ENCODE results near the gene SLC6A19. TPM values are rescaled to one million over a fixed set of nuclear protein-coding genes. Genes with fewer than 3 reads are reported as not detected.

The SLC6A19 gene
- total RNA-seq, 2 experiments from 2014 or later, result not detected

DNA sequence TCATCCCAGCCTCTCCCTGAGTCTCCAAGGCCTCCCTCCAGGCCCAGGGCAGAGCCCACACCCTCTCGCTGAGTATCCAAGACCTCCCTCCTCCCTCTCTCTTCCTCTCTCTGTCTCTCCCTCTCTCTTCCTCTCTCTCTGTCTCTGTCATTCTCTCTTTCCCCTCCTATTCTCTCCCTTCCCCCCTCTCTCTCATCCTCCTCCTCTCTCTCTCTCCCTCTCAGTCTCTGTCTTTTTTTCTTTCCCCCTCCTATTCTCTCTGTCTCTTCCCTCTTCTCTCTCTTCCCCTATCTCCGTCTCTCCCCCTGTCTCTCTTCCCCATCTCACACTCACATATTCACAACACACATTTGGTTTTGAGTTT lies 8.1 kb downstream of the SLC6A19 start:
- ATAC-seq, result no peak
- Mint-ChIP-seq H3K4me1 (no peaks in the 10 kb centered on the region), H3K27ac (no peak overlapping the region), H3K4me3 (no peak overlapping the region), H3K36me3 (ENCODE audit: low read depth) (no peaks in the 10 kb centered on the region), H3K27me3 (no peaks in the 10 kb centered on the region), H3K9me3 (ENCODE audit: low read depth) (no peaks in the 10 kb centered on the region)
- intact Hi-C loops (cut with DNase I, micrococcal nuclease), result no loop called here
- DNase-seq, result no peak
- CTCF ChIA-PET, result no interaction called here
- POLR2A ChIA-PET, result no interaction called here

DNA sequence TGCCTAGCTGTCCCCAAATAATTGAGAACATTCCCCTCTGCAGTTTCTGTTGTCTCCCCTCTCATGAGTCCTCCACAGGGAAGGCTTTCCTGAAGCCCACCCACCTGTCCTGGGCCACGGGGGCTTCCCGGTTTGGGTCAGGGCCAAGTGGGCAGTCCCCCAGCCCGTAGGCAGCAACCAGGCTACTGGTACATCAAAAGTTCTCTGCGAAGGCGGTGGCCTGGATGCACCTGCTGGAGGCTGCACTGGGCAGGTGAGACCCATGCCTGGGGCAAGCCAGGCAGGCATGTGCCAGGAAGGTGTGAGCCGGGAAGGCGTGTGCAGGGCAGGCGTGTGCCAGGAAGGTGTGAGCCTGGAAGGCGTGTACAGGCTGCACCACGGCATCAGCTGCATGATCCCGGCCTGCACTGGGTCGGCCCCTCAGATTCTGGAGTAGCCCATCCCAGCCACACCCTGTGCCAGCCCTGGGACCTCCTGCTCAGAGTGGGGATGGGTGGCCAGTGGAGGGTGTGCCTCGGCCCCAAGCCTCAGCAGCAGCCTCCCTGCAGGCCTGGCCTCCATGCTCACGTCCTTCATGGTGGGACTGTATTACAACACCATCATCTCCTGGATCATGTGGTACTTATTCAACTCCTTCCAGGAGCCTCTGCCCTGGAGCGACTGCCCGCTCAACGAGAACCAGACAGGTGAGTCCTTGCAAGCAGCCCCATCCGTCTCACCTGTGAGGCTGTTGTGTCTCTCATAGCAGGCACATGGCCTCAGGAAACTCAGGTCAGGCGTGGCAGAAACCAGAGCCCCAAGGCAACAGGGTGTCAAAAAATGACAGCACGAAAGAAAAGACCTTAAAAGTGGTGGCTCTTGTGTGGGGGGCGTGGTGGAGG lies 8.7 kb downstream of the SLC6A19 start:
- DNase-seq (no peak), ATAC-seq (no peak)
- H3K36me3 Mint-ChIP-seq (ENCODE audit: low read depth), result no peaks in the 10 kb centered on the region
- no peaks in the 10 kb centered on the region for H3K9me3 Mint-ChIP-seq (ENCODE audit: low read depth)
- no peak overlapping the region for H3K4me3 Mint-ChIP-seq
- no peaks in the 10 kb centered on the region for H3K4me1 Mint-ChIP-seq
- H3K27me3 Mint-ChIP-seq, result no peaks in the 10 kb centered on the region
- CTCF ChIA-PET, result no interaction called here
- intact Hi-C loops (cut with DNase I, micrococcal nuclease), result no loop called here
- H3K27ac Mint-ChIP-seq, result no peak overlapping the region
- POLR2A ChIA-PET, result no interaction called here

GRCh38 chr5:1210832-1211251 lies 9.4 kb downstream of the SLC6A19 start:
- intact Hi-C loops (cut with DNase I, micrococcal nuclease), result no loop called here

GRCh38 chr5:1211701-1212100 lies 10.3 kb downstream of the SLC6A19 start:
- intact Hi-C loops (cut with DNase I, micrococcal nuclease), result no loop called here
- ChIA-PET CTCF (no interaction called here), POLR2A (no interaction called here)
- Mint-ChIP-seq H3K4me3 (no peak overlapping the region), H3K4me1 (no peaks in the 10 kb centered on the region), H3K36me3 (ENCODE audit: low read depth) (no peaks in the 10 kb centered on the region), H3K9me3 (ENCODE audit: low read depth) (no peaks in the 10 kb centered on the region), H3K27ac (no peak overlapping the region), H3K27me3 (no peaks in the 10 kb centered on the region)
- ATAC-seq, result no peak
- no peak for DNase-seq

More at GRCh38 chr5:1210832-1211251, 9.4 kb downstream of the SLC6A19 start:
- no peak for ATAC-seq
- Mint-ChIP-seq H3K27me3 (no peaks in the 10 kb centered on the region), H3K36me3 (ENCODE audit: low read depth) (no peaks in the 10 kb centered on the region), H3K9me3 (ENCODE audit: low read depth) (no peaks in the 10 kb centered on the region), H3K4me1 (no peaks in the 10 kb centered on the region), H3K4me3 (no peak overlapping the region), H3K27ac (no peak overlapping the region)
- ChIA-PET POLR2A (no interaction called here), CTCF (no interaction called here)
- DNase-seq, result no peak

DNA sequence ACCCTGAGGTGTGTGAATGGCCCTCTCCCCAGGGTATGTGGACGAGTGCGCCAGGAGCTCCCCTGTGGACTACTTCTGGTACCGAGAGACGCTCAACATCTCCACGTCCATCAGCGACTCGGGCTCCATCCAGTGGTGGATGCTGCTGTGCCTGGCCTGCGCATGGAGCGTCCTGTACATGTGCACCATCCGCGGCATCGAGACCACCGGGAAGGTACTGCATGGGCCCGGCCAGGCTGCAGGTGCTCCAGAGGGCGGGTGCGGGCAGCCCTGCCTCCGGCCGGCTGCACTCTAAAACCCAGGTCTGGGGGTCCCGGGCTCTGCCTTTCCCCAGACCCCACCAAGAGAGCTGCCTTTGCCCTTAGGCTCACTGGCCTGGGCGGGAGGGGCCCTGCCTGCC lies 10.9 kb downstream of the SLC6A19 start:
- ATAC-seq (no peak), DNase-seq (no peak)
- Mint-ChIP-seq H3K4me3 (no peak overlapping the region), H3K36me3 (ENCODE audit: low read depth) (no peaks in the 10 kb centered on the region), H3K9me3 (ENCODE audit: low read depth) (no peaks in the 10 kb centered on the region), H3K27ac (no peak overlapping the region), H3K4me1 (no peaks in the 10 kb centered on the region), H3K27me3 (no peaks in the 10 kb centered on the region)
- CTCF ChIA-PET, result no interaction called here
- intact Hi-C loops (cut with DNase I, micrococcal nuclease), result no loop called here
- POLR2A ChIA-PET, result no interaction called here

GRCh38 chr5:1212881-1213280 lies 11.5 kb downstream of the SLC6A19 start:
- CTCF ChIA-PET, result no interaction called here
- Mint-ChIP-seq H3K27ac (no peak overlapping the region), H3K9me3 (ENCODE audit: low read depth) (no peaks in the 10 kb centered on the region), H3K27me3 (no peaks in the 10 kb centered on the region), H3K36me3 (ENCODE audit: low read depth) (no peaks in the 10 kb centered on the region), H3K4me3 (no peak overlapping the region), H3K4me1 (no peaks in the 10 kb centered on the region)
- ATAC-seq (no peak), DNase-seq (no peak)
- intact Hi-C loops (cut with DNase I, micrococcal nuclease), result no loop called here
- POLR2A ChIA-PET, result no interaction called here

GRCh38 chr5:1213508-1214162 lies 12.2 kb downstream of the SLC6A19 start:
- Mint-ChIP-seq H3K27ac (no peak overlapping the region), H3K4me1 (no peaks in the 10 kb centered on the region), H3K36me3 (ENCODE audit: low read depth) (no peaks in the 10 kb centered on the region), H3K27me3 (no peaks in the 10 kb centered on the region), H3K4me3 (no peak overlapping the region), H3K9me3 (ENCODE audit: low read depth) (no peaks in the 10 kb centered on the region)
- ATAC-seq (no peak), DNase-seq (no peak)
- ChIA-PET CTCF (no interaction called here), POLR2A (no interaction called here)
- intact Hi-C loops (cut with DNase I, micrococcal nuclease), result no loop called here

- H3K27ac Mint-ChIP-seq, result no peak overlapping the region
- no peak for ATAC-seq
- ChIA-PET POLR2A (no interaction called here), CTCF (no interaction called here)
- H3K36me3 Mint-ChIP-seq (ENCODE audit: low read depth), result no peaks in the 10 kb centered on the region
- H3K4me3 Mint-ChIP-seq, result no peak overlapping the region
- no peak for DNase-seq
- H3K9me3 Mint-ChIP-seq (ENCODE audit: low read depth), result no peaks in the 10 kb centered on the region
- no peaks in the 10 kb centered on the region for H3K4me1 Mint-ChIP-seq
- intact Hi-C loops (cut with DNase I, micrococcal nuclease), result no loop called here
- no peaks in the 10 kb centered on the region for H3K27me3 Mint-ChIP-seq
Observed at GRCh38 chr5:1214163-1214935, 13.0 kb downstream of the SLC6A19 start.

DNA sequence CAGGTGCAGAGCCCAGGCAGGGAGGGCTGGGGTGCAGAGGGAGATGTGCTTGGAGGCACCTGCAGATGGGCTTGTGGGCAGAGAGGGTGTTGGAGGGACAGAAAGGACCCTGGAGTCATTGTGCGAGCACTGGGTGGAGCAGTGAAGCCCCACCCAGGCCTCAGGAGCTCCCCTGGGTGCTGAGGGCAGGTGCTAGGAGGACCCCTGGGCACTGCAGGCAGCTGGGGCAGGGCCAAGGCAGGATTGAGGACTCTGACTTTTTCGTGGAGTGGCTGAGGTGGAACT lies 13.5 kb downstream of the SLC6A19 start:
- CTCF ChIA-PET, result no interaction called here
- Mint-ChIP-seq H3K36me3 (ENCODE audit: low read depth) (no peaks in the 10 kb centered on the region), H3K4me3 (no peak overlapping the region), H3K9me3 (ENCODE audit: low read depth) (no peaks in the 10 kb centered on the region), H3K27ac (no peak overlapping the region), H3K4me1 (no peaks in the 10 kb centered on the region), H3K27me3 (no peaks in the 10 kb centered on the region)
- DNase-seq (no peak), ATAC-seq (no peak)
- intact Hi-C loops (cut with DNase I, micrococcal nuclease), result no loop called here
- POLR2A ChIA-PET, result no interaction called here

DNA sequence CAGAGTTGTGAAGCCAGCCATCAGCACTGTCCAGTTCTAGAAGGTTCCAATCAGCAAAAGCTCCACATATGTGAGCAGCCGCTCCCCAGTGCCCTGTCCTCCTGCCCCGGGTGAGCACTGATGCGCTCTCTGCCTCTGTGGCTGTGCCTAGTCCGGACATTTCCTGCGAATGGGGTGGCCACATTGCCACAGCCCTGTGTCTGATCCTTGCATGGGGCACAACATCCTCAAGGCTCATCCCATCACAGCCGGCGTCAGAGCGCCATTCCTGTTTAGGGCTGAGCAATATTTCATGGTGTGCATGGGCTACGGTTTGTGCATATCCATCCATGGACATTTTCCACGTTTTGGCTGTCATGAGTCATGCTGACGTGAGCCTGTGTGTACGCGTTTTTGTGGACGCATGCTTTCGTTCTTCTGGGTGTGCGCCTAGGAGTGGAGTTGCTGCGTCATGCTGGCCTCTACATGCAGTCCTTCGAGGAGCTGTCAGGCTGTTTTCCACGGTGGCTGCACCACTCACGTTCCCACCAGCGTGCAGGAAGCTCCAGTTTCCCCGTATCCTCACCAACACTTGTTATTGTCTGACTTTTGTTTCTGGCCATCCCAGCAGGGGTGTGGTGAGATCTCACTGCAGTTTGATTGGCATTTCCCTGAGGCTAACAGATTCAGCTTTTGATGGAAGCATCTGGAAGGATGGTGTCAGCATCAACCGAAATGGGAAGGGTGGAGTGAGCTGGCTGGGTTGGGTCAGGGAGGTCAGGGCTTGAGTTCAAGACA lies 14.1 kb downstream of the SLC6A19 start:
- intact Hi-C loops (cut with DNase I, micrococcal nuclease), result no loop called here
- Mint-ChIP-seq H3K9me3 (ENCODE audit: low read depth) (no peaks in the 10 kb centered on the region), H3K36me3 (ENCODE audit: low read depth) (no peaks in the 10 kb centered on the region), H3K4me3 (no peak overlapping the region), H3K27ac (no peak overlapping the region), H3K4me1 (no peaks in the 10 kb centered on the region), H3K27me3 (no peaks in the 10 kb centered on the region)
- ChIA-PET POLR2A (no interaction called here), CTCF (no interaction called here)
- ATAC-seq (no peak), DNase-seq (no peak)

GRCh38 chr5:1216211-1216917 lies 15.0 kb downstream of the SLC6A19 start:
- Mint-ChIP-seq H3K27ac (no peak overlapping the region), H3K36me3 (ENCODE audit: low read depth) (no peaks in the 10 kb centered on the region), H3K9me3 (ENCODE audit: low read depth) (no peaks in the 10 kb centered on the region), H3K4me3 (no peak overlapping the region), H3K4me1 (no peaks in the 10 kb centered on the region), H3K27me3 (no peaks in the 10 kb centered on the region)
- DNase-seq, result no peak
- ChIA-PET CTCF (no interaction called here), POLR2A (no interaction called here)
- intact Hi-C loops (cut with DNase I, micrococcal nuclease), result no loop called here
- no peak for ATAC-seq

Data from activated CD4-positive, alpha-beta T cell treated with anti-CD3 and anti-CD28 coated beads for 36 hours (primary cell).